HG03060 (cell line): ENCODE data around the gene RADX.
"Not testable (repeated sequence)": the region's sequence is repeated elsewhere in the genome, so short reads cannot be mapped to it uniquely, and the experiment has no call there.

Experiments
- ATAC-seq: cut with Tn5 transposase; IDR thresholded peaks from one replicate; pipeline ENCODE4 v1.9.1; 2021; ENCODE audit warnings: low read depth, moderate number of reproducible peaks; ENCODE audit not compliant: unreplicated experiment

The RADX gene, protein sequence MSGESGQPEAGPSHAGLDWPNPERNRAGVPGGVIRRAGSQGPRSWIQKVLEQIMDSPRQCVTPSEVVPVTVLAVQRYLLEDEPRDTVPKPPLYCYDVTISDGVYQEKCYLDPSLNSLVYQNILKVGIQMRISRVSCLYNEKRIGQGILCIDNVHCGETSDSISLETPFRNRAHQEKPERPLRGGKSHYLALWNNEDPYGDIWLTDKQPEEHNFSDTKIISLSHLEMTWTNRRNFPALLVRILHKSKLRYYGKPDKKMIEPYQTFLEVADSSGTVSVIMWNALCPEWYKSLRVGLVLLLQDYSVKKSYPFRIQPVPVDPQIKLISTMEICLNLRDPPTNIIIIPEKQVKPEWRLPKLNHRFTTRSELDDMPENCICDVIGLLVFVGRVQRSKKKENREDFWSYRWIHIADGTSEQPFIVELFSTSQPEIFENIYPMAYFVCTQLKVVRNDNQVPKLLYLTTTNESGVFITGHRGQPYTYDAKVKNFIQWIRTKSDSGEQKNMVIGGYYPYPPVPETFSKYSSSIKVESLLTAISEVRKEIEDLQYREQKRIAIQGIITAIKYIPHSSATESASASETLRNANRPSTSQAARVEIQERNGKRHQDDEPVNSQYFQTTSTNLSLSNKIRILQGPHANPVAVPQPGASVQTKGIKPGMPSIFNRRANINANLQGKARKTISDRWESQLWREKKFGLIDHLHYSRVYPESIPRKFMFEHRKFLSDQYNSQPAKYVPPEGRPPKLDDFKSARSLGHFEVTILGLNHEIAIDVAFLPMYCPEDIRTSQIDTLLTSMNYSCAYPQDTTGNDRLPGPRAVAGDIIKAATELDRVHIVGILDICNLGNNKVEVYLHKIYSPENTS

DNA sequence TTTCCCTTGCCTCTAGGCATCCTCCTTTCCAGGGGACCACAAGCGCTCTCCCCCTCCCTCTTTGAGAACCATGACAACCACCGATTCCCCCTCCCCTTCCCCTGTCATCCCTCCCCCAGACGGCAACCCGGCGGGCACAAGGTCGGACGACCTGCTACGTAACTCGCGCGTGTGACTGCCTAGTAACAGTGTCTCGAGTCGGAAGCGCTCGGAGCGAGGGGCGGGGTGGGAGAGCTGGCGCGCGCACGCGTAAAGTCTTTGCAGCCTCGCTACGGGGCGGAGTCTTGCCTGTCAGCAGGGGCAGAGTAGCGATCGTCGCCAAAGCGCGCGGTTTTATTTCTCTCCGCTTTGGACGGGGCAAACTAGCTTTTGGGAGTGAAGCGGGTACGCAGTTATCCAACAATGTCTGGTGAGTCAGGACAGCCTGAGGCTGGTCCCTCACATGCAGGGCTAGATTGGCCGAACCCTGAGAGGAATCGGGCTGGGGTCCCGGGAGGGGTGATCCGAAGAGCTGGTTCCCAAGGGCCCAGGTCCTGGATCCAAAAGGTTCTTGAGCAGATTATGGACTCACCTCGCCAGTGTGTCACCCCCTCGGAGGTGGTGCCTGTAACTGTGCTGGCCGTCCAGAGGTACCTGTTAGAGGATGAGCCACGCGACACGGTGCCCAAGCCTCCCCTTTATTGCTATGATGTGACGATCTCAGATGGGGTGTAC is at the start of gene RADX:
Gene RADX (plus strand): TSS at position 300 of the 714 bp plus-strand sequence. CDS start 103 bp downstream, at position 403.
- ATAC-seq, result peak; percentile 88

DNA sequence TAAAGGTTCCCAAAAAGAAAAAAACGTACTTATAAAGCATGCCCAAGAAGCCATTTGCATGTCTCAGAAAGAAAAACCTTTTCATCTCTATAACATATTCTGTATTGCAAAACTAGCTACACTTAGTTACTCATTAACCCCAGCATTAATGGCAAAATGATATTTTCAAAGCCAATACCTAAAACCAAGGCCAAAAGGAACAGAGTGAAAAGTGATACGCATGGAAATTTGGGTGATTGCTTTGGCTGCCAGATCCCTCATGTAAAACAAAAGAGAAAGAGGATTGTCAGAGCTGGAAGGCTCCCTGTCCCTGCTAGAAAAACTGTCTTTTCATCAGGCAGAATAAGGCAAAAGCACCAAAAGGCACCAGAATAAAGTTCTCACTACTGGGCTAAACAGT is 46.8 kb upstream of the RADX start:
- no peak for ATAC-seq

DNA sequence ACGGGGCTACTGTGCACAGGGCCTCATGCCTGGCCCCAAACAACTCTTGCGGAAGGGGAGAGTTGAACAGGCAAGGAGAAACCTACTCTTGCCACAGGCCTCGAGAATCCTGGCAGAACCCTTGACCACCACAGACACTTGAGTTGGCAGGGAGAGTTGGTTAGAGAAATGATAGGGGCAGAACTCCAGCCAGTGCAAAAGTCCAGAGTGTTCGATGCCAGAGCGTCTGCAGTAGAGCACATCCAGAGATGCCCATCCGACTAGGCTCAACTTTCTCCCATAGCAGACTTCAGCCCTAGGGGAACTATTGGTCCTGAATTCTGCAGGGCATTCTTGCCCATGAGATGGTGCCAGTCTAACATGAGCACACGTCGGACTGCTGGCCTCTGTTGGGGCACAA is 45.4 kb upstream of the RADX start:
- ATAC-seq, result no peak

DNA sequence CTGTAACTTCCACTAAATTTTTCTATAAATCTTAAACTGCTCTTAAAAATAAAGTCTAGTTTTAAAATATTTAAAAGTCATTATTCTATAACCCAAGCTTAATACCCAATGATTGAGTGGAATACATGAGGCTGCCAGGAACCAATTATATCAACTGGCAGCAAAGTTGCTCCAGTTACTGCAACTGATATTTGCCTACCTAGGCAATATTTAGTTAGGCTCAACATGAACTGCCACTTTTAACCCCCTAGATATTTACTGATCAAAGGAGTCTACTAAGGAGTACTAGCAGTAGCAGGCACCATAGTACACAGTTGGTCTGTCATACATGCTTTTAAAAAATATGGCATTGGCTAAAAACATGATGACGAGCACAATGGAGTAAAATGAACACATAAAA is 29.9 kb upstream of the RADX start:
- ATAC-seq, result no peak

DNA sequence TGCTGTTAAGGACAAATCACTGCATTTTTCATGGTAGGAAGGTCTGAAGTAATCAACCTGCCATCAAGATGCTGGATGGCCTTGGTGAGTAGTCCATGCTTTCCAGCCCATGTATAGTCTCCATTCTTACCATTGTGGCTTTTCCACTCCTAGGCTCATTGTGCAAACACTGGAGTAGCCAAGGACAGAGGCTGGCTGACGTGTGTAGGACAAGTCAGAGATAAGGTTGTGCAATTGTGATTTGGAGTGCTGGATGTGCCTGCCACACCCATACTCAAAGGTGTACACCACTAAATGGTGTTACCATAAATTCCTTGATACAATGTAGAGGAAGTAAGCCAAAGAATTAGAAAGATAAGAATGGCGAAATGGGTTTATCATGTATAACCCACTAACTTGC is 26.3 kb upstream of the RADX start:
- no peak for ATAC-seq

DNA sequence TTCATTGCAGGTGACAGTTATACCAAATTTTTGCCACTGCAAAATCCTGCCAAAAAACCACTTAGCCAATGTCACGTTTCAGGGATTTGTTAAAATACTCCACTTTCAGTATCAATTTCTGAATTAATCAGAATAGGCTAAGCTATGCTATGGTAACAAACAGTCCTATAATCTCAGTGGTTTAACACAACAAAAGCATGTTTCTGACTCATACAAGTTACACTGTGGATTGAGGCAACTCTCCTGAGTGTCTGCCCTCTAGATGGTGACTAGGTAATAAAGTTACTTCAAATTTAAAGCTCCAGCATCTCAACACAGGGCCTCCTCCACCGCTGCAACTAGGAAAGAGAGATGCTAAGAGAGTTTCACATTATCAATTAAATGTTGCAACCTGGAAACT is 23.0 kb upstream of the RADX start:
- no peak for ATAC-seq

DNA sequence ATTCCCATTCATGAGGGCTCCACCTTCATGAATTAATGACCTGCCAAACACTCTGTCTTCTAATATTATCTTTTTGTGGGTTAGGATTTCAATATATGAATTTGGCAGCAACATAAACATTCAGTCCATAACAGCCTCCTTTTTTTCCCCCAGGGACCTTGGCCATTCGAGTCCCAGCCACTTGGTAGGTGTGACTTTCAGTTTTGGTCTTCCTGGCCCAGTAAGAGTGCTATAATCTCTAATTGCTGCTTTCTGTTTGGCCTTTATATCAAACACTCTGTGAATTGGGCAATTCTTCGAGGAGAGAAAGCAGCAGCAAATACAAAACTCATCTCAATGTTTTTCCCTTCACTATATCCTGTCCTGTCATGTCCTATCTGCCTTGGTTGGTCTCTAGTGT is 12.4 kb upstream of the RADX start:
- ATAC-seq, result no peak

DNA sequence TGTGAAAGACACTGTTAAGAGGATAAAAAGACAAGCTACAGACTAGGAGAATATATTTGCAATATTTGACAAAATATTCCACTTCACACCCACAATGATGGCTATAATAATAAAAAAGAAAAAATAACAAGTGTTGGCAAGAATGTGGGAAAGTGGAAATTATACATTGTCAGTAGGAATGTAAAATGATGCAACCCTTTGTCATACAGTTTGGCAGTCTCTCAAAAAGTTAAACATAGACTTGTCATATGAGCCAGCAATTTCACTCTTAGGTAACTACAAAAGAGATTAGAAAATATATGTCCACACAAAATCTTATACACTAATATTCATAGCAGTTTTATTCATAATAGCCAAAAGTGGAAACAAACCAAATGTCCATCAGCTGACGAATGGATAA is 5.2 kb upstream of the RADX start:
- ATAC-seq, result no peak

DNA sequence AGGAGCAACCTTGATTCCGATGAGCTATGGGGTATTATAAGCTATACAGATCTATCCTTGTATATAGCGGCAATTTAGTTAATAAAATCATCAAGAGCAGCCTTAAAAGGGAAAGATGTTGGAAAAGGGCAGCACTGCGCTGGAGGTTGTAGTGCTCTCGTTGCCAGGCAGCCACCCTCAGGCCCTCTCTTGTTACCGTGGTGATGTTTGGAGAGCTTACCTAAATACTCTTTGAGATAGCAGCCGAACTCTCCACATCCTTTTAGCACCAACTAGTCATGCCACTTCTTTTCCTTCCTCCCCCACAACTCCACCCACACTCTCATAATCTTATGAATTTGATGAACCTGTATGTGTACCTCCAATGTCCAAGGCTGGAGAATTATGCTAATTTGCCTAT is 3.8 kb upstream of the RADX start:
- no peak for ATAC-seq

DNA sequence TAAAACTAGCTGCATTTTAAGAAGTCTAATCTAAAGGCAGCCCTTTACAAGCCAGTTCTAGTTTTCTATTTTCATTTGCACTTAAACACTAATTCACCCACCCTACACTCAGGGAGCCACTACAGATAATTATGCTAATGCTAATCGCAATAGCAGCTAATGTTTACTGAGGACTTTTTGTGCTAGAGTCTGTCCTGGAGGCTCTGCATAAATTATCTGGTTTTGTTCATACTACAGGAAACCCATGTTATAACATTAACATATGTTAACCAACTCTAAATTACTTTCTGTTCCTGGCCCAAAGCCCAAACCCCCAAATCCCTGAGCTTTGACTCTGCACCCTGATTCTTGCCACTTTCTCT is 480 bp upstream of the RADX start:
- peak; percentile 10 for ATAC-seq

DNA sequence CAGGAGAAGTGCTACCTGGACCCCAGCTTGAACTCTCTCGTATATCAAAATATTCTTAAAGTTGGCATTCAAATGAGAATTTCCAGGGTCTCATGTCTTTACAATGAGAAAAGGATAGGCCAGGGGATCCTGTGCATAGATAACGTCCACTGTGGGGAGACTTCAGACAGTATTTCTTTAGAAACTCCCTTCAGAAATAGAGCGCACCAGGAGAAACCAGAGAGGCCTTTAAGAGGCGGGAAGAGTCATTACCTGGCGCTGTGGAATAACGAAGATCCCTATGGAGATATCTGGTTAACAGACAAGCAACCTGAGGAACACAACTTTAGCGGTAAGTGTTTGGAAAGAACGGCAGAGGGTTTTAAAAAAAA is 600 bp downstream of the RADX start:
- no peak for ATAC-seq

DNA sequence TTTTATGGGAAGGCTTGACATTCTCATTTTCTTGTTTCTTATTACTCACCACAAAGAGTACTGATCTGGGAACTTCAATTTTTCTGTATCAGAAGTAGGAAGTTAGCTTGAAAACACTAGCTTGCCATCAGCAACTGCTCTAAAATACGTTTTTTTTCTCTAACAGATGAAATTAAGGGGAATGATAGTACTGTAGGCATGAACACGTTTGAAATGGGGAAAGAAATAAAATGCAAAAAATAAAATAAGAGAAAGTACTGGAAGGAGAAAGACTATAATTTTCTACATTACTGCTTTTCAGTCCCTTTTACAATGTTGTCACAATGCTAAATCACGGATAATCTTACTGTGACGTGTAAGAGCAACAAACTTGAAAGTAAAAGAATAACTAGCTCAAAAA is 1.5 kb downstream of the RADX start:
- ATAC-seq, result no peak

DNA sequence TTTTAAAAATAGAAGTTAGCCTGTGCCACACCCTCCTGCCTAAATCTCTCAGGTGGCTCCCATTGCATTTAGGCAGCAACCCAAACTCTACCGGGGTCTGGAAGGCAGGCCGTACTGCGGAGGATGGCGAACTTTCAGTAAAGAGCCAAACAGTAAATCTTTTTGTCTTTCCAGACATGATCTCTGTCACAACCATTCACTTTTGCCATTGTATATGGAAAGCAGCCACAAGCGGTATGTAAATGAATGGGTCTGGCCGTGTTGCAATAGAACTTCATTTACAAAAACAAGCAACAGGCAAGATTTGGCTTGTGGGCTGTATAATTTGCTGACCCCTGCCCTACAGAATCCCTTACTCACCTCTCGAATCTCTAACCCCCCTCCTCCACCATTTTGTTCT is 3.3 kb downstream of the RADX start:
- no peak for ATAC-seq

DNA sequence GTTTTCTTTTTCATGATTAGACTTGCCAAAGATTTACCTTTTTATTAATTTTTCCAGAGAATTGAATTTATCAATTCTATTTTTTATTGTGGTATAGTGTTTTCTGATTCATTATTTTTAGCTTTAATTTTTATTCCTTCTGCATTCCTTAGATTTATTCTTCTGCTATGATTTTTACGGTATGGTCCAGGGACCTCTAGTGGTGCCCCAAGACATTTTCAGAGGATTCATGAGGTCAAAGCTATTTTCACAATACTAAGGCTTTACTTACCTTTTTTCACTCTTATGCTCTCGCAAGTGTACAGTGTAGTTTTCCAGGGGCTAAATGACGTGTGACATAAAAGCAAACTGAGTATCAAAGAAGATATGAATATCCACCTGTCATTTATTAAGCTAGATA is 8.0 kb downstream of the RADX start:
- ATAC-seq, result no peak

DNA sequence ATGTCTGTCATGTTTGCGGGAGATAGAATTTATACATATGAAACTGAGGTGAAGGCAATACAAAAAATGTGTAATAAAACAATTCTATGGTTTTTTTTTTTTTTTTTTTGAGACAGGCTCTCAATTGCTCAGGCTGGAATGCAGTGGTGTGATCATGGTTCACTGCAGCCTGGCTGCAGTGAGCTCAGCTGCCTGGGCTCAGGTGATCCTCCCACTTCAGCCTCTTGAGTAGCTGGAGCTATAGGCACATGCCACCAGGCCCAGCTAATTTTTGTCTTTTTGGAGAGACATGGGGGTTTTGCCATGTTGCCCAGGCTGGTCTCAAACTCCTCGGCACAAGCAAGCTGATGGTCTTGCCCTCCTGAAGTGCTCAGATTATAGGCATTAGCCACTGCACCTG is 10.1 kb downstream of the RADX start:
- no peak for ATAC-seq

DNA sequence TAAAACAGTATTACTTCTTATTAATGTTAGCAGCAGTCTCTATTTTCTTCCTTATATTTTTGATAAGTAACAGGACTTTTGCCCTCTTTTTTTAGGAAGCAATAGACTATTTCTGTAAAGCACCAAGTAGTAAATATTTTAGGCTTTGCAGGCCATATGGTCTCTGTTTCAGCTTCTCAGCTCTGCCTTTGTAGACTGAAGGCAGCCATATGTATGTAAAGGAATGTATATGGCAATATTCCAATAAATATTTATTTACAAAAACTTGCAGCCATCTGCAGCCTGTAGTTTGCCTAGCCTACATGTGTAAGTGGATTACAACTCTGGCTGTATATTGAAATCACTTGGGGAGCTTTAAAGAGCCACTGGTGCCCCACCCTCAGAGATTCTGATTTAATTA is 15.0 kb downstream of the RADX start:
- ATAC-seq, result no peak

DNA sequence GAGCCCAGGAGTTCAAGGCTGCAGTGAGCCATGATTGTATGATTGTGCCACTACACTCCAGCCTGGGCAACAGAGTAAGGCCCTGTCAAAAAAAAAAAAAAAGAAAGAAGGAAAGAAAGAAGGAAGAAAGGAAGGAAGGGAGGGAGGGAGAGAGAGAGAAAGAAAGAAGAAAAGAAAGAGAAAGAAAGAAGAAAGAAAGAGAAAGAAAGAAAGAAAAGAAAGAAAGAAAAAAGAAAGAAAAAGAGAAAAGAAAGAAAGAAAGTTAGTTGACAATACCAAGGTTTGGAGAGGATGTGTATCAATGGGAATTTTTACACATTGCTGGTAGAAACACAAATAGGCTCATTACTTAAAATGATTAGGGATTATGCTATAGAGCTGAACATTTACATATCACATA is 19.8 kb downstream of the RADX start:
- no peak for ATAC-seq

DNA sequence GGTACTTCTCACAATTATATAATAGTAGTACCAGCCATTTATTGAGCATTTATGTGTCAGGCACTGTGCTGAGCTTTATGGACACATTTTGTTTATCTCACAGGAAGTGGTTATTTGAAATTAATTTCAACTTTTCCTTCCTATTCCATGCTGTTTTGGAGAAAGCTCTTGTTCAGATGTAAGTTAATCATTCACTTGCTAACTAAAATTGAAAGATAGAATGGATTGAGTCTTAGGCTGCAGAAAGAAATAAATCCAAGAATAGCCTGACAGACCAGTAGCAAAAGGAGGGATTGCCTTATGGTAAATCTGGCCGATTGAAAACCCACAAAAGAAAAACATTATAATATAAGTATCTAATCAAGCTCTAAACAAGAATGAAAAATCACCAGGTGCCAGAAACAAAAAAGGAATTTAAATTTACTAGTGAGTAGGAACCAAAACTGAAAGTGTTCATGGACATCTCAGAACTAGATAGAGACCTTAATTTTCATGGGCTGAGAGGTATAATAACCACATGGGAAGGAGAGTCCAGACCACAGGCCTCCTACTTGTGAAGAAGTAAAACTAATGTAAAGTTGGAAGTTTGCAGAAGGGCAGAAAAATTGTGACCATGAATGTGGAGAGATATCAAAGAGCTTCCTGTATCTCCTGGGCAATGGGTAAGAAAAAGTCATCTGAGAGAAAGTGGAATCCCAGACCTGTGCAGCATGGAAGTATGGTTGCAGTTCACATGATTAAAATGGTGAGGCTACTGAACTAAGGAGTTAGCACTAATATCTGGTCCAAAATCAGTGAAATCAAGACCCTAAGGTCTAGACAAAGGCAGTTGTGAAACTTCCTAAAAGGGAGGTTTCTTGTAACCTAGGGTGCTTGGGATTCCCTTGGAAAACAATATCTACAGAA is 38.0 kb downstream of the RADX start:
- ATAC-seq, result peak; percentile 79

DNA sequence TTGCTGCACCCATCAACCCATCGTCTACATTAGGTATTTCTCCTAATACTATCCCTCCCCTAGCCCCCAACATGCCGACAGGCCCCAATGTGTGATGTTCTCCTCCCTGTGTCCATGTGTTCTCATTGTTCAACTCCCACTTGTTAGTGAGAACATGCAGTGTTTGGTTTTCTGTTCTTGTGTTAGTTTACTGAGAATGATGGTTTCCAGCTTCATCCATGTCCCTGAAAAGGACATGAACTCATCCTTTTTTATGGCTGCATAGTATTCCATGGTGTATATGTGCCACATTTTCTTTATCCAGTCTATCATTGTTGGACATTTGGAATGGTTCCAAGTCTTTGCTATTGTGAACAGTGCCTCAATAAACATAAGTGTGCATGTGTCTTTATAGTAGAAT is 41.8 kb downstream of the RADX start:
- ATAC-seq, result not testable (repeated sequence)

DNA sequence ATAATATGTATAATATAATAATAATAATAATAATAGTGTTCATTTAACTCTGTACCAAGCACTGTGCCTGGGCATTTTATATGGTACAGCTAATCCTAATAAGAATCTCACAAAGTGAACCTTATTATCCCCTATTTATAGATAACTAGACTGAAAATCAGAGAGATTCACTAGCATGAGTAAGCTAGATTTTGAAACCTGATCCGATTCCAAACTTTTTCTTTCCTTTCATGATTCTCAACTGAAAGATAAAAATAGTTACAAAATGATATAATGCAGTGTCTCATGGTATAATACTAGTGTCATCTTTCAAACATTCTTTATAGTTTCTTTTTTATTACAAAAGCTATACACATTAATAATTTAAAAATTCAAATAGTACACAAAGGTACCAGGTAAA is 58.9 kb downstream of the RADX start:
- ATAC-seq, result no peak
